HG03354 (cell line): Measurements from ENCODE around the gene FAM184A.

Experiments
- ATAC-seq: cut with Tn5 transposase; IDR thresholded peaks from one replicate; pipeline ENCODE4 v1.9.1; 2021; ENCODE audit warnings: mild to moderate bottlenecking; ENCODE audit not compliant: unreplicated experiment, poor library complexity, severe bottlenecking

FAM184A gene

DNA sequence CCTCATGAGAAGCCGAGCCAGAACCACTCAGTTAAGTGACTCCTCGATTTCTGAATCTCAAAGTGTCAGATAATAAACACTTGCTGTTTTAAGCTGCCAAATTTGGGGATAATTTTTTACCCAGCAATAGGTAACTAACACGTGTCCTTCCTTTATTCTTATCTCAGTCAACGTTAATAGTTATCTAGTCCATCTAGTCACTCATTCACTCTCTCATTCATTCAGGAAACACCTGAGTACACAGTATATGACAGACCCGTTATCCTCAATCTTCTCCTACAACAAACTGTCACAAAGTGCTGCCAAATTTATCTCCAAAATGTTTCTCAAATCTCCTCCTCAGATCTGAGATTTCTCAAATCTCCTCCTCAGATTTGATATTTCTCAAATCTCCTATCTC is 13.1 kb downstream of the FAM184A start:
- ATAC-seq: peak; percentile 79

DNA sequence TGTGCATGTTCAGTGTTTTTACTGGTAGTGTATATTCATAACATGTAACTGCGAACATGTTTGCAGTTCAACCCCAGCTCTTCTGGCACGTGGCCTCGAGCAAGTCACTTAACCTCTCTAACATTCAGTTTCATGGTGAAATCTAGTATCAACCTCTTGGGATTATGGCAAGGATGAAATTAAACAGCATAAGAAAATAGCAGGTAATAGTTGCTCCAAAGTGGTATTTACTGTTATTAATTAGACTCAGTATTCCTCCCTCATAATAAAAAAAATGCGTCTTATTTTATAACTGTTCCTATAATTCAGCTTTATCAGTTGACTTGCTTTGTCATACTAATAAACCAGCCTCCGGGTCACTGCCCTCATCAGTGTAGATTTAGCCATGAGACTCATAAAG is 15.0 kb downstream of the FAM184A start:
- no peak for ATAC-seq

DNA sequence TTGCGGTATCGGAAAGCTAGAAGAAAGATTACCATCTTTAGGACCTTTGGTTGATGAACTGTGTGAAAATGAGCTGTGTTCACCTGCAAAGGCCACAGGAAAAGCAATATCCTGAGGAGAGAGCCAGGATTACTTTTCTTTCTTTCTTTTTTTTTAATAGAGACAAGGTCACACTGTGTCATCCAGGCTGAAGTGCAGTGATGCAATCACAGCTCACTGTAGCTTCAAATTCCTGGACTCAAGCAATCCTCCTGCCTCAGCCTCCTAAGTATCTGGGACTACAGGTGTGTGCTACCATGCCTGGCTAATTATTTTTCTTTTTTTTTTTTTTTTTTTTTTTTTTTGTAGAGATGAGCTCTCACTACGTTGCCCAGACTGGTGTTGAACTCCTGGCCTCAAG is 17.2 kb downstream of the FAM184A start:
- ATAC-seq: no peak

DNA sequence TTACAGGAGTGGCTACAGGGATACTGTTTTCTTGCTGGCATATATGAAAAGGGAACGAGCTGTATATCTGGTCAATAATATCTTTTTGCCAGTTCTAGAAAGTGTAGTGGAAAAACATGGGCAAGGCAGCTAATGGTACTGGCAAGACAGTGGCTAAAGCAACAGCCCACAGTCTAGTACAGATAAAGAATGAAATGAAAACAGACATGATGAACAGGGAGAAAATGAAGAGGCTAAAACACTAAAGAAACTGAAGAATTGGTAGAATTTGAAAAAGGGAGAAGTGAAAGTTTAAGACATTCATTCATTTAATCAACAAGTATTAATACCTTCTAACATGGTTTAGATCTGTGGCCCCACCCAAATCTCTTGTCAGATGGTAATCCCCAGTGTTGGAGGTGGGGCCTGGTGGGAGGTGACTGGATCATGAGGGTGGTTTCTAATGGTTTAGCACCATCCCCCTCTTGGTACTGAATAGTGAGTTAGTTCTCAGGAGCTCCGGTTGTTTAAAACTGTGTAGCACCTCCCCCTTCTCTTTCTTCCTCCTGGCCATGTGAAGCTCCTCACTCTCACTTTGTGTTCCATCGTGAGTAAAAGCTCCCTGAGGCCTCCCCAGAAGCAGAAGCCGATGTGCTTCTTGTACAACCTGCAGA is 18.1 kb downstream of the FAM184A start:
- peak; percentile 54 for ATAC-seq

DNA sequence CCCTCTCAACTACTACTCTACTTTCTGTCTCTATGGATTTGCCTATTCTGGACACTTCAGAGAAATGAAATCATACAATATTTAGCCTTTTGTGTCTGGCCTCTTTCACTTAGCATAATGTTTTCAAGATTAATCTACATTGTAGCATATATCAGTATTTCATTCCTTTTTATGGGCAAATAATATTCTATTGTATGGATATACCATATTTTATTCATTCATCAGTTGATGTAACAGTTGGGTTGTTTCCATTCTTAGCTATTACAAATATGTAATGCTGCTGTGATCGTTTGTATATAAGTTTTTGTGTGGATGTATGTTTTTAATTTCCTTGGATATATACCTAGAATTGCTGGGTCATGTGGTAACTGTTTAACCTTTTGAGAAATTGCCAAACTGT is 23.4 kb downstream of the FAM184A start:
- no peak for ATAC-seq

DNA sequence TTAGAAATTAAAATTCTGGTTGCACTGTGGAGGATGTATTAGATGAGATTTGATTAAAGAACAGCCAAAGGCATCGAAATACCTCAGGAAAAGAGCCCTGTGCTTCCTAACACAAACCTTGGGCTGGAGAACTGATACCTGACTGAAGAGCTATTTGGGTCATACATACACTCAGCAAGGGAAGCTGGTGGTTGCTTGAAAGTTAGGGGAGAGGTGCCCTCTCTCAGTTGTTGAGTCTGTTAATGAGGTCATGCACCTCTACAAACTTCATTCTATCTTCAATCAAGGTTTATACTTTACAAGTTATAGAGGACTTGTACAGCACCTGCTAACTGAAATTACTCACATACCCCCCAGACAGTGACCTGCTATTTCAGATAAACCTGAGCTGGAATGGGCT is 25.5 kb downstream of the FAM184A start:
- peak; percentile 47 for ATAC-seq

DNA sequence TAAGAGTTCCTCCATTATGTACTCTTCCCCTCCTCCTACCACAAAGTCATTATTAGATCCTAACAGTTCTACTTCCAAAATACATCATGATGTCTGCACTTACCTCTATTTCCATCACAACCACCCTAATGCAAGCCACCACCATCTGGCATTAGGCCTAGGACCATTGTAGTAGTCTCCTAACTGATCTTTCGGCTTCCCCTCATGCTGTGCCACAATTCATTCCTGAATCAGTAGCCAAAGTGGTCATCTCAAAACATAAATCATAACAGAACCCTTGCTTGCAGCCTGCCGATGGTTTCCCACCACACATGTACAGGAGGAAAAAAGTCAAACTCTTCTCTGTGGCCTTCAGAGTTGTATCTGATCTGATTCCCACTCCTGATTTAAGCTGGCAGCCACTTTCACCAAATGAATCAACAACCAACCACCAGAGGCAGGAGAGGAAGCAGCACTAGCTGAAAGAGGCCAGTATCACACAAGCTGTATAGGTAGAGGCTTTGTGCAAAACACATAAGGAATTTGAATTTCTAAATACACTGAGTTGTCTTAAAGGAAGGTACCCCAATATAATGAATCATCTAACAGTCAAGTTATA is 26.1 kb downstream of the FAM184A start:
- ATAC-seq: peak; percentile 81

DNA sequence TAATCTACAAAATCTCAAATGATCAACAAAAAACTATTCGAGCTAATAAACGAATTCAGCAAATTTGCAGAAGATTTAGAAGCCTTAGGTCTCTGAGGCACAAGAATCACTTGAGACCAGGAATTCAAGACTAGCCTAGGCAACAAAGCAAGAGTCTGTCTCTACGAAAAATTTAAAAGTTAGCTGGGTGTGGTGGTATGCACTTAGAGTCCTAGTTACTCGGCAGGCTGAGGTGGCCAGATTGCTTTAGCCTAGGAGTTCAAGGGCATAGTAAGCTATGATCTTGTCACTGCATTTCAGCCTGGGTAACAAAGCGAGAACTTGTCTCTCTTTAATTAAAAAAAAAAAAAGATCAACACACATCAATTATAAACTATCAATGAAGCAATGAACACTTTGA is 34.2 kb downstream of the FAM184A start:
- ATAC-seq: no peak

DNA sequence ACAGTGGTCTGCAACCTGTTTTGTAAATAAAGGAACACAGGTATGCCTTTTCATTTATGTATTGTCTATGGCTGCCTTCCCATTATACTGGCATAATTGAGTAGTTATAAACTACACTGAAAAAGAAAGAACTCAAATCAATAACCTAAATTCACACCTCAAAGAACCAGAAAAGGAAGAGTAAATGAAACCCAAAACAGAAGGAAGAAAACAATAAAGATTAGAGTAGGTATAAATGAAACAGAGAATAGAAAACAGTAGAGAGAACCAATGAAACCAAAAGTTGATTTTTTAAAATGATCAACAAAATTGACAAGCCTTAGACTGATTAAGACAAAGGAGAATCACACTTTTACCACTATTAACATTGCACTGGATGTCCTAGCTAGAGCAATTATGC is 34.7 kb downstream of the FAM184A start:
- ATAC-seq: peak; percentile 79

DNA sequence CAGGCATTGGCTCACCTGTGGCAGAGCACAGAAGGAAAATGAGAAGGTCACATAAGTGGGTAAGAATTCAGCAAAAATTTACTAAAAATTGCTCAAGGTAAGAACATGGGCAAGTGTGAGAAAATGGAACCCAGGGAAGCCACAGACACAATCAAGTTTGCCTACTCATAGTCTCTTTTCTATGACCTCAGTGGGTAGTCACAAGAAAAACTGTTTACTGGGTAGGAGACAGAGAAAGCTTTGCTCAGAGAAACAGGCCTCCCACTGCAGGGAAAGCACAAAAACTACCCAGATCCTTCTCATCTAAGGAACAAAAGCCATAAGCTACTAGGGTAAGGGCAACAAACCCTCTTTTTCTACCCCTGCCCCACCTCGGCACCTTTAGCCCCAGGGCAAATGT is 35.2 kb downstream of the FAM184A start:
- ATAC-seq: no peak

DNA sequence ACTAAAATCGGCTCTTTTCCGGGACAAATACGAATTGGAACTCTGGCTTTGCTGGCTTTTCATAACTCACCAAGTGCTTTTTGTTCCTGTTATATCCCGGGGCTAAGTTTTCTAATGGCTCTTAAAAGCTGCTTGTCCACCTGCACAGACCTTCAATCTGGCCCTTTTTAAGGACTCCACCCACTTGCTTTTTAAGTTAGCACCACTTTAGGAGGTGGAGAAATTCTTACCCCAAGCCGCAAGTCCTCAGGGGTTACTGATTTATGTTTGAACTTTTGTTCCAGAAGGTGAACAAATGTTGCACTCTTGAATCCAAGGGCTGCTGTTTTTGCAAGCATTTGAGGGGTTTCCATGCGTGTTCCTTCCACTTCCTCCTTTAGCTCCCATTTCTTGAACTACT is 37.8 kb downstream of the FAM184A start:
- no peak for ATAC-seq

DNA sequence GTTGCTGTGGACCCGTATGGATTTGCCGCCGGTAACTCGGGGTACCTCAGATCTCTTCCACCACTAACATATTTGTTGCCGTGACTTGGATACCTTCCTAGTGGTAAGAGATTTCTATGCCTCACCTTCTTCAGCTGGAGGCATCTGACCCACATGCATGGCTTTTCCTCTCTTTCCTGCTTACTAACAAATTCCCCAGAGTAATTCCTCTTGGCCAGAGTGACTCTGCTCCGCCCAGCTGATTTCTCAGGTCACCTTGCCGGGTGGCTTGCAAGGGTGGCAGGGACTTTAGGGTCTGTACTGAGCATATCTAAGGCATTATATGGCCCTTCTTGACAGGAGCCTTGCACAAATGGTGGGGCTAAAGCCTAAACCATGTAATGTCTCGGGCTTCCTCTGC is 38.2 kb downstream of the FAM184A start:
- ATAC-seq: no peak

DNA sequence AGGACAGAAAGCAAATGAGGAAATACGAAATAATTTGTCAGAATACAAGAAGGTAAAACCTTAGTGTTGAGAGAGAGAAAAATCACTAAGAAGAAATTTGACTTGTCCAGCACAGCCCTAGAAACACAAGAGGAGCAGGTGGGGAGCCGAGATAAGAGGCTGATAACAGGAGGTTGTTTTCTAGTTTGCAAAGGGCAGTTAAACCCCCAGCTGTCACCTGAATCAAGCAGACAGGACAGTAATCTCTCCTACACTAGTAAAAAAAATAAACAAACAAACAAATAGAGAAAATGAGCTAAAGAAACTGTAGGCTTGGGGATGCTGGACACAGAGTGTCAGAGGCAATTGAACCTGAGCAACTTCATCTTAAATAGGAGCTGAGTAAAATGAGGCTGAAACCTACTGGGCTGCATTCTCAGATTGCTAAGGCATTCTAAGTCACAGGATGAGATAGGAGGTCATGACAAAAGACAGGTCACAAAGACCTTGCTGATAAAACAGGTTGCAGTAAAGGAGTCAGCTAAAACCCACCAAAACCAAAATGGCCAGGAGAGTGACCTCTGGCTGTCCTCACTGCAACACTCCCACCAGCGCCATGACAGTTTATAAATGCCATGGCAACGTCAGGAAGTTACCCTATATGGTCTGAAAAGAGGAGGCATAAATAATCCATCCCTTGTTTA is 40.4 kb downstream of the FAM184A start:
- no peak for ATAC-seq

DNA sequence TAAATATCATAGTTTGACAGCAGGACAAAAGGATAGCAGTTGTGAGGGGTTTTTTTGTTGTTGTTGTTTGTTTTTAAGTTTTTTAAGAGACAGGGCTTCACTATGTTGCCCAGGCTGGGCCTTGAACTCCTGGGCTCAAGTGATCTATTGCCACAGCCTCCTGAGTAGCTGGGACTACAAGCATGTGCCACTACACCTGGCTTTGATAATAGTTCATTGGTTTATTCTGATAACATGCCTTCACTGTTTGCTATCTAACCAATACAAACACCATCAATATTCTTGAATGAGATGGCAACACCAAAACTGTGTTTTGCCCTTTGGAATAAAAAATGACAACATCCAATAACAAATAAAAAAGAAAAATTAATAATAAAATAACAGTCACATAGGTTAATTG is 41.2 kb downstream of the FAM184A start:
- no peak for ATAC-seq

DNA sequence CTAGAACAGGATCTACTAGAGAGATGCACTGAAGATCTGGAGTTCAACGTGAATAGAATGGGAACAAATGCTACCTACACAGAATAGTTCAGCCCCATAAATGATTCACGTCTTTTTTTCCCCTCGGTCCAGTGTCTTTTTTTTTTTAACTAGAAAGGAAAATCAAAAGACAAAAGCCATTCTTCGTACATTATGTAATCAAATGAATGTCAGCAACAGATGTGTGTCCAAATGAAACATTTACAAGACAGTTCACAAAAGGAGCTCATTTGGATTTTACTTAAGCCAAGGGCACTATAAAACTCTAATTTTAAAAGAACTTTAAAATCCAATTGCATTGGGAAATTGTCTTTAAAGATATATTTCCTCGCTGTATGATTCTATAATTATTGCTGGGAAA is 42.4 kb downstream of the FAM184A start:
- ATAC-seq: no peak

DNA sequence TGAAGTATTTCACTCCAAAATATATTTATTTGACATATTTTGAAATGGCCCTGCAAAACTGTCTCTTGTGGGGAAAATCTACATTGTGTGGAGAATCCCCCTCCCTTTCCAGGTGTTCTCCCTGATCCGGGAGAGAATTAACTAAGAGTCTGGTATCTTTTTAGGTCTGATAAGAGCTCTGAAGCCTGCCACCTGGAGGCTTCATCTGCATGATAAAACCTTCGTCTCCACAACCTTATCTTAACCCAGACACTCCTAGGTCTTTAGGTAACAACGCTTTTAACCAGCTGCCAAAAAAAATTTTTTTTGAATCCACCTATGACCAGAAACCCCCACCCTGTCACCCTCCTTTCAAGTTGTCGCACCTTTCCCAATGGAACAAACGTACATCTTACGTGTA is 43.0 kb downstream of the FAM184A start:
- ATAC-seq: no peak

DNA sequence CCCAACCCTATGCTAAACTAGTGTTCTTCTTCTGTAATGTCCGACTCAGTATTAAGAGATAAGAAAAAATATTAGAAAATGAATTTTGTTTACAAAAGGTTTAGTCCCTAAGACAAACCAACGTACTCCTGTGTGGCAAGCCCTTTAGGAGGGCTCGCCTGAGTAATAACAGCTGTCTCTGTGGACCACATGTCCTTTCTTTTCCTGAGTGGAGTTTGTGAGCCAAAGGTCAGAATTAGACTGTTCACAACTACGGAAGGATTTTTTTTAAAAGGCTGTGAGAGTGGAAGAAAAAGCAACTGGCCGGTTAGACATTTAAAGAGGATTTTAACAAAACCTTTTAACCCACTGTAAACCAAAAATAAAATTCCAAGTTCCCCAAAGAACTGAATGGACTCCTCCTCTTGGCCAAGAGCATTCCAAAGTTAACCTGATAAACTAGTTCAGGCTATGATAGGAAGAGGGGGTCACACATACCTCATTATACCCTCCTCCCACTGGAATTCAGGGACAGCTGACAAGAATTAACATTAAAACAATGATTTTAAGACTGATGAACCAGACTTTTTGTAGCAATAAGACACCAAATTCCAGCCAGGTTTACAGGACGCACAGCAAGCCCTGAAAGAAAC is 43.5 kb downstream of the FAM184A start:
- ATAC-seq: no peak

DNA sequence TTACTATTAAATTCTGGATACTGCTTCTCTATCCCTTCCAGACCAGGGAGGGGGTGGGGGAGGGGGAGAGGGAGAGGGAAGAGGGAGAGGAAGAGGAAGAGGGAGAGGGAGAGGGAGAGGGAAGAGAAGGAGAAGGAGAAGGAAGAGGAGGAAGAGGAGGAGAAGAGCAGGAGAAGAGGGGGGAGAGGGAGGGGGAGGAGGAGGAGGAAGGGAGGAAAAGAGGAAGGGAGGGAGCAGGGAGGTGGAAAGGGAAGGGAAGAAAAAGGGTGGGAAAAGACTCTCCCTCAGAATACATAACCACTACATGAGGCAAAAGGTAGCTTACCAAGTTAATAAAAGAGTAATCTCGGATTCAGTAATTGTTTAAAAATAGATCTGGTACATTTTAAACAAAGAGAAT is 46.0 kb downstream of the FAM184A start:
- no peak for ATAC-seq

DNA sequence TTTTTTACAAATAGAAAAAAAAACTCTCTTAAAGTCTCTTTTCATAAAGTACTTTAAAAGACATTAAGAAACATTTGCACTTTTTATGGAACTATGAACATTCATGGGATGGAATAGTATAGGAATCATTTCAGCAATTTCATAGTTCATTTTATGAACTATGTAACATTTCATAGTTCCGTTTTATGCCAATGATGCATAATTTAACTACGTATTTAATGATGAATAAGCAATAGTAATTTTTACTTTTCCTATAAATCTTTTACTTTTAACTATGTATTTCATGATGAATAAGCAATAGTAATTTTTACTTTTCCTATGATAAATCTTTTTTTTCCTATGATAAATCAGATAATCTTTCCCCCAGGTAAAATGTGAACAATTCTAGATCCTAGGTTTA is 47.7 kb downstream of the FAM184A start:
- no peak for ATAC-seq

DNA sequence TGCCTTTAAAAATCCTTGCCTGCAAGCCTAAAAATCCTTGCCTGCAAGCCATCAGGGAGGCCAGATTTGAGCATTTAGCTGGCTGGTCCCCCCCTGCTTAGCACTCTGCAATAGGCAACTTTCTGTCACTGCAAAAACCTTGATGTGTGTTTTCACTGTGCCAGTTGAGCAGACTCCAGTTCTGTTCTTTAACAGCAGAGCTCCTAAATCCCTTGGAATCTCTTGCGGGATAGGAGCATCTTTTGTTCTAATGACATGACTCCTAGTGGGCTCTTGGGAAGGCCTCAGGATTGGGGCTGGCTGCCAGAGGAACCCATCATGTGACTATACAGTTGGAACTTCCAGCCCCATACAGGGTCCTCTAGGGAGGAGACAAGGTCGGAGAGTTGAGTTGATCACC is 50.4 kb downstream of the FAM184A start:
- ATAC-seq: no peak

DNA sequence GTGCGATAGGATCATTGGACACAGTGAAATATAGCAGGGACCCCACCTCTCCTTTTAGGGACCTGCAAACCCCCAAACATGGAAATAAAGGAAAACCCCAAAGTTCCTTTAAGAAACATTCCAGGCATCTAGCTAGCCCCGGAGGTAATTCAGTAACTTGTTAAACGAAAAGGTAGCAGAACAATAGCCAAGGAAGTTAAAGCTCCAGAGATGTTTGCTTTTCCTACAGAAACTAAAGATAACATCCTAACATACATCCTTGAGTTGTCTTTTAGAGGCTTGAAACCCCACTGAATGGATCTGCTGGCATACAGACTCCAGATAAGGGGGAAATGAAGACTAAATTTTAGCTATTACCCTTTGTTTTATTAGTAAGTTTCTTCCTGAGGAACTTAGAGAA is 51.0 kb downstream of the FAM184A start:
- ATAC-seq: no peak
